NB4 (cell line): ENCODE measurements around the gene IRS2.
"Not testable (repeated sequence)": the region's sequence is repeated elsewhere in the genome, so short reads cannot be mapped to it uniquely, and the experiment has no call there.

Experiments
- MYC ChIP-seq: IDR thresholded peaks from 2 replicates; pipeline ENCODE4 v1.6.1; 2011; ENCODE audit warnings: low read depth, low read length
- POLR2A ChIP-seq: IDR thresholded peaks from 2 replicates; pipeline ENCODE4 v1.6.1; 2011; ENCODE audit warnings: mild to moderate bottlenecking; ENCODE audit not compliant: insufficient read length; ENCODE audit errors: extremely low read depth
- TF ChIP-seq, protein P1 (sequence below): IDR thresholded peaks from one replicate; pipeline ENCODE4 v1.5.1; 2012; ENCODE audit warnings: low read depth, low read length
- TF ChIP-seq, protein P2 (sequence below): IDR thresholded peaks from 2 replicates; pipeline ENCODE4 v1.6.1; 2011; ENCODE audit warnings: low read depth, low read length

DNA sequence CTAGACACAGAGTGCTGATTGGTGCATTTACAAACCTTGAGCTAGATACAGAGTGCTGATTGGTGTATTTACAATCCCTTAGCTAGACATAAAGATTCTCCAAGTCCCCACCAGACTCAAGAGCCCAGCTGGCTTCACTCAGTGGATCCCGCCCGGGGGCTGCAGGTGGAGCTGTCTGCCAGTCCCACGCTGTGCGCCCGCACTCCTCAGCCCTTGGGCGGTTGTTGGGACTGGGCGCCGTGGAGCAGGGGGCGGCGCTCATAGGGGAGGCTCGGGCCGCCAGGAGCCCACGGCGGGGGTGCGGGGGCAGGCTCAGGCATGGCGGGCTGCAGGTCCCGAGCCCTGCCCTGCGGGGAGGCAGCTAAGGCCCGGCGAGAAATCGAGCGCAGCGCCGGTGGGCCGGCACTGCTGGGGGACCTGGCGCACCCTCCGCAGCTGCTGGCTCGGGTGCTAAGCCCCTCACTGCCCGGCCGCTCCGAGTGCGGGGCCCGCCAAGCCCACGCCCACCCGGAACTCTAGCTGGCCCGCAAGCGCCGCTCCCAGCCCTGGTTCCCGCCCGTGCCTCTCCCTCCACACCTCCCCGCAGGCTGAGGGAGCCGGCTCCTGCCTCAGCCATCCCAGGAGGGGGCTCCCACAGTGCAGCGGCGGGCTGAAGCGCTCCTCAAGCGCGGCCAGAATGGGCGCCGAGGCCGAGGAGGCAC is 53.8 kb downstream of the IRS2 start:
- TF ChIP-seq, protein P1, sequence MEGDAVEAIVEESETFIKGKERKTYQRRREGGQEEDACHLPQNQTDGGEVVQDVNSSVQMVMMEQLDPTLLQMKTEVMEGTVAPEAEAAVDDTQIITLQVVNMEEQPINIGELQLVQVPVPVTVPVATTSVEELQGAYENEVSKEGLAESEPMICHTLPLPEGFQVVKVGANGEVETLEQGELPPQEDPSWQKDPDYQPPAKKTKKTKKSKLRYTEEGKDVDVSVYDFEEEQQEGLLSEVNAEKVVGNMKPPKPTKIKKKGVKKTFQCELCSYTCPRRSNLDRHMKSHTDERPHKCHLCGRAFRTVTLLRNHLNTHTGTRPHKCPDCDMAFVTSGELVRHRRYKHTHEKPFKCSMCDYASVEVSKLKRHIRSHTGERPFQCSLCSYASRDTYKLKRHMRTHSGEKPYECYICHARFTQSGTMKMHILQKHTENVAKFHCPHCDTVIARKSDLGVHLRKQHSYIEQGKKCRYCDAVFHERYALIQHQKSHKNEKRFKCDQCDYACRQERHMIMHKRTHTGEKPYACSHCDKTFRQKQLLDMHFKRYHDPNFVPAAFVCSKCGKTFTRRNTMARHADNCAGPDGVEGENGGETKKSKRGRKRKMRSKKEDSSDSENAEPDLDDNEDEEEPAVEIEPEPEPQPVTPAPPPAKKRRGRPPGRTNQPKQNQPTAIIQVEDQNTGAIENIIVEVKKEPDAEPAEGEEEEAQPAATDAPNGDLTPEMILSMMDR, result not testable (repeated sequence)
- not testable (repeated sequence) for TF ChIP-seq POLR2A, MYC
- TF ChIP-seq, protein P2, sequence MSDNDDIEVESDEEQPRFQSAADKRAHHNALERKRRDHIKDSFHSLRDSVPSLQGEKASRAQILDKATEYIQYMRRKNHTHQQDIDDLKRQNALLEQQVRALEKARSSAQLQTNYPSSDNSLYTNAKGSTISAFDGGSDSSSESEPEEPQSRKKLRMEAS, result not testable (repeated sequence)
